Lower leg skin (tissue), 4 donors: ENCODE results near the gene TBC1D7. TPM values are rescaled to one million over a fixed set of nuclear protein-coding genes. Genes with fewer than 3 reads are reported as not detected.

ENCODE experiments used
- DNase-seq, 2 donors: peaks; one replicate each; pipeline ENCODE4 v3.0.0-alpha.2; 2019; ENCODE audit warnings: low spot score in 2 of 2
- H3K4me3 ChIP-seq: fragments of 200-600 bp; sonication (generic); 2 replicates; pipeline ENCODE4 v1.5.1; 2017; ENCODE audit warnings: mild to moderate bottlenecking, low read depth; ENCODE audit not compliant: poor library complexity, severe bottlenecking
- POLR2A ChIP-seq, 2 donors: fragments of 450-650 bp; IDR thresholded peaks; one replicate each; pipeline ENCODE4 v1.6.1; 2016 to 2017; ENCODE audit warnings: antibody characterized with exemption in 2 of 2, mild to moderate bottlenecking in 1 of 2, moderate library complexity in 1 of 2
- whole genome bisulfite sequencing, 2 donors: methylation state at CpG; one replicate each; pipeline ENCODE4 v1.1.5; 2018; 5-methylcytosine and 5-hydroxymethylcytosine counted together
- intact Hi-C: fragments of 100-400 bp; cut with DNase I; formaldehyde crosslinking; loops from one replicate; pipeline ENCODE4 v1.15.0; 2023; ENCODE audit warnings: low total_unique reads
- total RNA-seq, 4 donors: library from RNA; depleted of rRNA; stranded (reverse); fragments of >200 nt; gene quantifications; one replicate each; pipeline ENCODE4 v1.1.0, GENCODE V29; 2016
- TF ChIP-seq, protein P1 (sequence below), 3 donors: fragments of 450-650 bp; IDR thresholded peaks; one replicate each; pipeline ENCODE4 v1.5.1; 2016; ENCODE audit warnings: antibody characterized with exemption in 3 of 3, mild to moderate bottlenecking in 3 of 3, moderate library complexity in 2 of 3

Gene TBC1D7
- total RNA-seq, 4 donors from 2014 or later, result 8.2 to 15.7 (median 14.3) TPM

DNA sequence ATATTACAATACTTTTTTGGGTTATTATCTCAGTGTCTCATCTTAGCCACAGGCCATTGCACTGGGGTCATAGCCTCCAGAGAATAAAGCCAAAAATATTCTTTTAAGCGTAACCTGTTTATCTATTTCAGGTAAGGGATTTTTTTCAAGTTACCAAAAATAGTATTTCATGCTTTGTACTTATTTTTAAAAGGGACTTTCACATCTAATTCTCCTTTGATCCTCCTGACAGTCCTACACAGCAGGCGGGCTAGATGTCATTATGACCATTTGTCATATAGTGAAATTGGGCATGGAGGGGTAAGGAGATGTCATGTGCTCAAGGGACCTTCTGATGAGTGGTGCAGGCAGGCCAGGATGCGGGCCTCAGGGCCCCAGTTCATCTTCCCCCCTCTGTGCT is 68.9 kb downstream of the TBC1D7 start:
- no peak for TF ChIP-seq POLR2A (IDR thresholded peaks at IDR 0.05)
- TF ChIP-seq, protein P1, sequence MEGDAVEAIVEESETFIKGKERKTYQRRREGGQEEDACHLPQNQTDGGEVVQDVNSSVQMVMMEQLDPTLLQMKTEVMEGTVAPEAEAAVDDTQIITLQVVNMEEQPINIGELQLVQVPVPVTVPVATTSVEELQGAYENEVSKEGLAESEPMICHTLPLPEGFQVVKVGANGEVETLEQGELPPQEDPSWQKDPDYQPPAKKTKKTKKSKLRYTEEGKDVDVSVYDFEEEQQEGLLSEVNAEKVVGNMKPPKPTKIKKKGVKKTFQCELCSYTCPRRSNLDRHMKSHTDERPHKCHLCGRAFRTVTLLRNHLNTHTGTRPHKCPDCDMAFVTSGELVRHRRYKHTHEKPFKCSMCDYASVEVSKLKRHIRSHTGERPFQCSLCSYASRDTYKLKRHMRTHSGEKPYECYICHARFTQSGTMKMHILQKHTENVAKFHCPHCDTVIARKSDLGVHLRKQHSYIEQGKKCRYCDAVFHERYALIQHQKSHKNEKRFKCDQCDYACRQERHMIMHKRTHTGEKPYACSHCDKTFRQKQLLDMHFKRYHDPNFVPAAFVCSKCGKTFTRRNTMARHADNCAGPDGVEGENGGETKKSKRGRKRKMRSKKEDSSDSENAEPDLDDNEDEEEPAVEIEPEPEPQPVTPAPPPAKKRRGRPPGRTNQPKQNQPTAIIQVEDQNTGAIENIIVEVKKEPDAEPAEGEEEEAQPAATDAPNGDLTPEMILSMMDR (IDR thresholded peaks at IDR 0.05), result no peak
- intact Hi-C loops, result no loop called here
- no peak overlapping the region for H3K4me3 ChIP-seq
- DNase-seq, result peak in 1 of 2 donors; percentile 15
- 90 to 93% methylated on average over 3 of the region's 3 CpGs for WGBS, 2 donors

DNA sequence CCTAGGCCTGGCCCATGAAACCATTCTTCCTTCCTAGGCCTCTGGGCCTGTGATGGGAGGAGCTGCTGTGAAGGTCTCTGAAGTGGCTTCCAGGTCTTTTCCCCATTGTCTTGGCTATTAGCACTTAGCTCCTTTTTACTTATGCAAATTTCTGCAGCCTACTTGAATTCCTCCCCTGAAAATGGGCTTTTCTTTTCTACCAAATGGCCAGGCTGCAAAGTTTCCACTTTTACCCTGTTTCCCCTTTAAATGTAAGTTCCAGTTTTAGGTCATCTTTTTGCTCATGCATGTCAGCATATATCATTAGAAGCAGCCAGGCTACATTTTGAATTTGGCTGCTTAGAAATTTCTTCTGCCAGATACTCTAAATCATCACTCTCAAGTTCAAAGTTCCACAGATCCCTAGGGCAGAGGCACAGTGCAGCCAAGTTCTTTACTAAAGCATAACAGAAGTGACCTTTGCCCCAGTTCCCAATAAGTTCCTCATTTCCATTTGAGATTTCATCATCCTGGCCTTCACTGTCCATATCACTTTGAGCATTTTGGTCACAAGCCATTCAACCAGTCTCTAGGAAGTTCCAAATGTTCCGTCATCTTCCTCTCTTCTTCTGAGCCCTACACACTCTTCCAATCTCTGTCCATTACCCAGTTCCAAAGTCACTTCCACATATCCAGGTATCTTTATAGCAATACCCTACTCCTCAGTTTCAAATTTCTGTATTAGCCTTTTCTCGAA is 71.9 kb downstream of the TBC1D7 start:
- intact Hi-C loops, result no loop called here
- WGBS, 2 donors, result 80 to 86% methylated on average over 2 of the region's 2 CpGs
- no peak overlapping the region for H3K4me3 ChIP-seq
- TF ChIP-seq, protein P1 (IDR thresholded peaks at IDR 0.05), result no peak
- no peak for TF ChIP-seq POLR2A (IDR thresholded peaks at IDR 0.05)
- peak; percentile 10 to 20 for DNase-seq

Other genes starting within 250 kb of the TBC1D7 start
- gene GFOD1, start 159.1 kb upstream of the TBC1D7 start, total RNA-seq, result 10 to 100 TPM in 3 of 4 donors, 1 to 10 TPM in 1; 7.3 to 15.9 (median 12.4) TPM
- gene SIRT5, start 246.1 kb upstream of the TBC1D7 start, total RNA-seq, result 10 to 100 TPM in 1 of 4 donors, 1 to 10 TPM in 3; 5.5 to 12.7 (median 5.9) TPM